SK-N-SH (cell line): ENCODE measurements around the gene ITSN1. TPM values are rescaled to one million over a fixed set of nuclear protein-coding genes. Genes with fewer than 3 reads are reported as not detected.

Experiments used
- CTCF ChIA-PET: fragments of 300-600, 350-600 bp; formaldehyde crosslinking; extraction: SDS; loops from one replicate; lab custom pipeline; 2021; lab: Yijun Ruan, JAX
- POLR2A ChIA-PET: fragments of 350-600 bp; sonication (Branson Sonifier 250); formaldehyde crosslinking; extraction: SDS; loops from one replicate; lab custom pipeline; 2020; ENCODE audit warnings: antibody characterized with exemption, inconsistent platforms; lab: Yijun Ruan, JAX
- DNase-seq: peaks from one replicate; pipeline ENCODE4 v3.0.0; 2012
- H2AFZ ChIP-seq: fragments of 200-600 bp; sonication (generic); 2 replicates; pipeline ENCODE4 v1.8.1; 2016; ENCODE audit warnings: antibody characterized with exemption, mild to moderate bottlenecking, low read depth
- H3F3A ChIP-seq: fragments of 200-600 bp; sonication (generic); replicated peaks from 2 replicates; pipeline ENCODE3; 2016; ENCODE audit warnings: antibody characterized with exemption, mild to moderate bottlenecking; ENCODE audit not compliant: insufficient read depth
- H3K27ac ChIP-seq, 2 experiments: fragments of 200-500 bp in 1 of 2; fragments of 200-600 bp in 1 of 2; sonication (Bioruptor generic) in 1 of 2; sonication (generic), shearing (Covaris generic) in 1 of 2; 2 replicates each; pipeline versions ENCODE4 v1.5.1 to v1.6.1; 2014 to 2016; ENCODE audit warnings: low read depth in 2 of 2, inconsistent platforms in 1 of 2, low read length in 1 of 2, mild to moderate bottlenecking in 1 of 2, mixed read lengths in 1 of 2
- H3K27me3 ChIP-seq: fragments of 200-600 bp; sonication (generic), shearing (Covaris generic); 2 replicates; pipeline ENCODE4 v1.6.1; 2016; ENCODE audit warnings: mixed run types; ENCODE audit not compliant: insufficient read depth
- H3K36me3 ChIP-seq, 2 experiments: fragments of 200-500 bp in 1 of 2; fragments of 200-600 bp in 1 of 2; sonication (Bioruptor generic) in 1 of 2; sonication (generic) in 1 of 2; replicated peaks in 1 of 2; 2 replicates each; pipeline versions ENCODE3 to v1.5.1; 2014 to 2016; ENCODE audit warnings: low read length in 1 of 2, mild to moderate bottlenecking in 1 of 2; ENCODE audit not compliant: insufficient read depth in 2 of 2, control insufficient read depth in 1 of 2
- H3K4me1 ChIP-seq, 2 experiments: fragments of 200-500 bp in 1 of 2; fragments of 200-600 bp in 1 of 2; sonication (Bioruptor generic) in 1 of 2; sonication (generic), shearing (Covaris generic) in 1 of 2; 2 replicates each; pipeline versions ENCODE4 v1.5.1 to v1.6.1; 2014 to 2016; ENCODE audit warnings: low read depth in 1 of 2, low read length in 1 of 2, mixed run types in 1 of 2; ENCODE audit not compliant: insufficient read depth in 2 of 2, control insufficient read depth in 1 of 2
- H3K4me2 ChIP-seq: fragments of 200-600 bp; sonication (generic), shearing (Covaris generic); 2 replicates; pipeline ENCODE4 v1.6.1; 2017; ENCODE audit warnings: mixed run types
- H3K4me3 ChIP-seq, 2 experiments: fragments of 200-500 bp in 1 of 2; fragments of 200-600 bp in 1 of 2; sonication (Bioruptor generic) in 1 of 2; sonication (generic), shearing (Covaris generic) in 1 of 2; 2 replicates each; pipeline versions ENCODE4 v1.5.1 to v1.8.1; 2014 to 2016; ENCODE audit warnings: low read depth in 2 of 2, inconsistent platforms in 1 of 2, low read length in 1 of 2, mild to moderate bottlenecking in 1 of 2, mixed read lengths in 1 of 2, moderate library complexity in 1 of 2
- H3K79me2 ChIP-seq: fragments of 200-600 bp; sonication (generic); 2 replicates; pipeline ENCODE4 v1.8.1; 2017; ENCODE audit warnings: mild to moderate bottlenecking; ENCODE audit not compliant: insufficient read depth
- H3K9ac ChIP-seq: fragments of 200-600 bp; sonication (generic); 2 replicates; pipeline ENCODE4 v1.6.1; 2017; ENCODE audit warnings: mixed run types
- H3K9me2 ChIP-seq: fragments of 200-600 bp; sonication (generic); 2 replicates; pipeline ENCODE4 v1.6.1; 2017; ENCODE audit warnings: mixed run types
- H3K9me3 ChIP-seq: fragments of 200-600 bp; sonication (generic); 2 replicates; pipeline ENCODE4 v1.6.1; 2017; ENCODE audit warnings: mixed run types, mild to moderate bottlenecking, moderate library complexity
- H4K20me1 ChIP-seq: fragments of 200-600 bp; sonication (generic); 2 replicates; pipeline ENCODE4 v1.6.1; 2017; ENCODE audit warnings: mild to moderate bottlenecking, mixed run types; ENCODE audit not compliant: insufficient read depth
- CHD2 ChIP-seq: fragments of 150-350 bp; IDR thresholded peaks from 2 replicates; pipeline ENCODE4 v1.6.1; 2018; ENCODE audit warnings: low read length; ENCODE audit not compliant: partially characterized antibody
- EP300 ChIP-seq, 2 experiments: IDR thresholded peaks; 2 replicates each; pipeline versions ENCODE4 v1.4.0 to v1.6.1; 2012; ENCODE audit warnings: borderline replicate concordance in 1 of 2, low read depth in 1 of 2, low read length in 1 of 2
- GATA2 ChIP-seq: sonication (generic); formaldehyde crosslinking; IDR thresholded peaks from 2 replicates; pipeline ENCODE4 v1.5.0; 2020; ENCODE audit warnings: mild to moderate bottlenecking, missing genetic modification reagents
- JUND ChIP-seq: IDR thresholded peaks from 2 replicates; pipeline ENCODE4 v1.4.0; 2012
- MXI1 ChIP-seq: IDR thresholded peaks from 2 replicates; pipeline ENCODE4 v1.6.1; 2012; ENCODE audit warnings: mild to moderate bottlenecking, low read depth, low read length, improper control_type of control experiment
- NFIC ChIP-seq: IDR thresholded peaks from 2 replicates; pipeline ENCODE4 v1.4.0; 2012; ENCODE audit warnings: borderline replicate concordance
- NRF1 ChIP-seq: IDR thresholded peaks from 2 replicates; pipeline ENCODE4 v1.6.1; 2012; ENCODE audit warnings: low read depth, mild to moderate bottlenecking, low read length
- RFX5 ChIP-seq: IDR thresholded peaks from 2 replicates; pipeline ENCODE4 v1.6.1; 2012; ENCODE audit warnings: mild to moderate bottlenecking, improper control_type of control experiment, low read length
- SIN3A ChIP-seq: IDR thresholded peaks from 2 replicates; pipeline ENCODE4 v1.6.1; 2012; ENCODE audit warnings: low read depth, mild to moderate bottlenecking, low read length, moderate library complexity, borderline replicate concordance
- TCF12 ChIP-seq: IDR thresholded peaks from 2 replicates; pipeline ENCODE4 v1.4.0; 2012
- WGBS: methylation state at CpG from one replicate; pipeline ENCODE4 v1.1.6; 2017; ENCODE audit warnings: low lambda C conversion rate; 5-methylcytosine and 5-hydroxymethylcytosine counted together
- polyA plus RNA-seq, 3 experiments: library from polyadenylated mRNA; depleted of rRNA; stranded (reverse); fragments of >200 nt; gene quantifications; 2 replicates each; pipeline ENCODE4 v1.2.3, GENCODE V29; 2012
- TF ChIP-seq, protein P1 (sequence below): fragments of 200-600 bp; sonication (generic); IDR thresholded peaks from 2 replicates; pipeline ENCODE4 v1.6.1; 2017; ENCODE audit warnings: antibody characterized with exemption, mild to moderate bottlenecking, moderate library complexity
- TF ChIP-seq, protein P2 (sequence below): fragments of 150-350 bp; IDR thresholded peaks from 2 replicates; pipeline ENCODE4 v1.6.1; 2017; ENCODE audit warnings: antibody characterized with exemption, low read length, low read depth, borderline replicate concordance
- TF ChIP-seq, protein P3 (sequence below): IDR thresholded peaks from 2 replicates; pipeline ENCODE4 v1.4.0; 2012; ENCODE audit warnings: low read depth

ITSN1 gene
- polyA plus RNA-seq, 1 of the 3 experiments (the other 2 are of a cell fraction) = 27.8 TPM

DNA sequence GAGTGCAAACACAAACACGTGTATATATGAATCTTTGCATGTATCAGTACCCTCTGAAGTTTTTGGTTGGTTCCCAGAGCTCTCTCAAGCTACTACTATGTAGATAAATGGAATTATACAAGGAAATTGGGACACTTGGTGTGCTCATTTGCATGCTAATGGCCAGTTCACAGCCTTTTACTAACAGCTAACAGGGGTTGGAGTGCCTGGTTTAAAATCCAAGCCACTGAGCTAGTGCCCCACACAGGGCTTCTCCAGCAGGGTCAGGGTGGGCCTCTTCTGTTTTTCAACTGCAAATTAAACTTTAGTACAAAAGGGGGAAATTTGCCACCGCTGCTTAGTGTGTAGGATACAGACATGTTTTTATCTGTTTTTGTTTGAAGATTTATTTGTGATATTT is 152.3 kb downstream of the ITSN1 start (continued):
- TF ChIP-seq JUND (no peak), NRF1 (no peak), GATA2 (CRISPR knock-in tag) (no peak), RFX5 (no peak)
- TF ChIP-seq, protein P1, sequence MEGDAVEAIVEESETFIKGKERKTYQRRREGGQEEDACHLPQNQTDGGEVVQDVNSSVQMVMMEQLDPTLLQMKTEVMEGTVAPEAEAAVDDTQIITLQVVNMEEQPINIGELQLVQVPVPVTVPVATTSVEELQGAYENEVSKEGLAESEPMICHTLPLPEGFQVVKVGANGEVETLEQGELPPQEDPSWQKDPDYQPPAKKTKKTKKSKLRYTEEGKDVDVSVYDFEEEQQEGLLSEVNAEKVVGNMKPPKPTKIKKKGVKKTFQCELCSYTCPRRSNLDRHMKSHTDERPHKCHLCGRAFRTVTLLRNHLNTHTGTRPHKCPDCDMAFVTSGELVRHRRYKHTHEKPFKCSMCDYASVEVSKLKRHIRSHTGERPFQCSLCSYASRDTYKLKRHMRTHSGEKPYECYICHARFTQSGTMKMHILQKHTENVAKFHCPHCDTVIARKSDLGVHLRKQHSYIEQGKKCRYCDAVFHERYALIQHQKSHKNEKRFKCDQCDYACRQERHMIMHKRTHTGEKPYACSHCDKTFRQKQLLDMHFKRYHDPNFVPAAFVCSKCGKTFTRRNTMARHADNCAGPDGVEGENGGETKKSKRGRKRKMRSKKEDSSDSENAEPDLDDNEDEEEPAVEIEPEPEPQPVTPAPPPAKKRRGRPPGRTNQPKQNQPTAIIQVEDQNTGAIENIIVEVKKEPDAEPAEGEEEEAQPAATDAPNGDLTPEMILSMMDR = no peak

DNA sequence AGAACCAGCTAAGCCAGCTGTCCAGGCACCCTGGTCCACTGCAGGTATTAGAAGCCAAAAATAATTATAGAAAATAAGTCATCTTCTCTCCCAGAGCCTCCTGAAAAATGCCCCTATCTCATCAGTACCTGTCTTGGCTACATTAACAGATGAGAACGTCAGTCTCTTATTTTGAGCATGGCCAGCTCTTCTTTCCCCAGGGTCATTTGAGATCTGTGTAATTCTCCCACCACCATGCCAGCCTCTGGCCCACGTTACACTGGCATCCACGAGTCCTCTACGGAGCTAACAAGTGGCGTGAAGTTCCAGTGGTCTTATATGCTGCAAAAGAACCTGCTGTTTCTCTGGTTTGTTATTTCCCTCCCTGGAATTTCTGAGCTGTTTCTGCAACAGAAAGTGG is 155.3 kb downstream of the ITSN1 start:
- Histone ChIP-seq H3F3A (no peaks in the 10 kb centered on the region), H3K9me2 (no peaks in the 10 kb centered on the region), H3K4me3 (no peak overlapping the region), H3K27ac (no peak overlapping the region), H3K79me2 (no peaks in the 10 kb centered on the region), H3K36me3 (peaks cover 27 to 38% of the 10 kb centered on the region in 2 experiments), H3K9ac (no peak overlapping the region), H3K9me3 (no peaks in the 10 kb centered on the region), H2AFZ (no peak overlapping the region), H3K27me3 (no peaks in the 10 kb centered on the region), H3K4me2 (no peak overlapping the region), H4K20me1 (no peaks in the 10 kb centered on the region), H3K4me1 (peaks cover 0 to 6% of the 10 kb centered on the region in 2 experiments; a peak in 1 of 4 replicates)
- no peak for TF ChIP-seq MXI1
- TF ChIP-seq SIN3A = no peak
- no peak for TF ChIP-seq NFIC
- TF ChIP-seq TCF12 = no peak
- TF ChIP-seq EP300 (IDR thresholded peaks at IDR 0.05; ENCODE audit: borderline replicate concordance in 1 of 2, low read depth in 1 of 2, low read length in 1 of 2) = no peak
- TF ChIP-seq CHD2 = no peak
- TF ChIP-seq, protein P2, sequence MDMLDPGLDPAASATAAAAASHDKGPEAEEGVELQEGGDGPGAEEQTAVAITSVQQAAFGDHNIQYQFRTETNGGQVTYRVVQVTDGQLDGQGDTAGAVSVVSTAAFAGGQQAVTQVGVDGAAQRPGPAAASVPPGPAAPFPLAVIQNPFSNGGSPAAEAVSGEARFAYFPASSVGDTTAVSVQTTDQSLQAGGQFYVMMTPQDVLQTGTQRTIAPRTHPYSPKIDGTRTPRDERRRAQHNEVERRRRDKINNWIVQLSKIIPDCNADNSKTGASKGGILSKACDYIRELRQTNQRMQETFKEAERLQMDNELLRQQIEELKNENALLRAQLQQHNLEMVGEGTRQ = no peak
- TF ChIP-seq, protein P3, sequence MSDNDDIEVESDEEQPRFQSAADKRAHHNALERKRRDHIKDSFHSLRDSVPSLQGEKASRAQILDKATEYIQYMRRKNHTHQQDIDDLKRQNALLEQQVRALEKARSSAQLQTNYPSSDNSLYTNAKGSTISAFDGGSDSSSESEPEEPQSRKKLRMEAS = no peak
- WGBS = 97% methylated on average over 5 of the region's 5 CpGs
- POLR2A ChIA-PET = no interaction called here
- DNase-seq = no peak
- CTCF ChIA-PET = no interaction called here
